HG03521 (cell line): ENCODE data around the gene RFTN1.
A peak's percentile ranks its signal among the peaks of the same experiment; 100 is the strongest.
"Not testable (repeated sequence)": the region's sequence is repeated elsewhere in the genome, so short reads cannot be mapped to it uniquely, and the experiment has no call there.

Experiments used
- ATAC-seq: cut with Tn5 transposase; IDR thresholded peaks from one replicate; pipeline ENCODE4 v1.9.1; 2021; ENCODE audit warnings: mild to moderate bottlenecking, moderate library complexity; ENCODE audit not compliant: unreplicated experiment

RFTN1 gene

GRCh38 chr3:16507578-16508242, 5.8 kb downstream of the RFTN1 start:
- no peak for ATAC-seq

GRCh38 chr3:16506884-16507577, 6.5 kb downstream of the RFTN1 start:
- ATAC-seq = no peak

GRCh38 chr3:16506451-16506850, 7.0 kb downstream of the RFTN1 start:
- ATAC-seq = no peak

GRCh38 chr3:16504692-16505091, 8.8 kb downstream of the RFTN1 start:
- no peak for ATAC-seq

- peak; percentile 86 for ATAC-seq
These were observed 9.3 kb downstream of the RFTN1 start for GRCh38 chr3:16504242-16504641.

- no peak for ATAC-seq
These were observed 10.2 kb downstream of the RFTN1 start for GRCh38 chr3:16503191-16503776.

GRCh38 chr3:16502347-16502908, 11.1 kb downstream of the RFTN1 start:
- no peak for ATAC-seq

- no peak for ATAC-seq
These were observed 12.1 kb downstream of the RFTN1 start for GRCh38 chr3:16501376-16501775.

GRCh38 chr3:16500911-16501310, 12.6 kb downstream of the RFTN1 start:
- no peak for ATAC-seq

- no peak for ATAC-seq
These were observed 13.4 kb downstream of the RFTN1 start for GRCh38 chr3:16500093-16500492.

GRCh38 chr3:16499351-16499750, 14.1 kb downstream of the RFTN1 start:
- no peak for ATAC-seq

- peak; percentile 38 for ATAC-seq
These were observed 15.2 kb downstream of the RFTN1 start for GRCh38 chr3:16498130-16498890.

GRCh38 chr3:16496408-16497222, 16.9 kb downstream of the RFTN1 start:
- peak; percentile 50 for ATAC-seq

- ATAC-seq = peak; percentile 25
These were observed 17.5 kb downstream of the RFTN1 start for GRCh38 chr3:16496008-16496407.

GRCh38 chr3:16494814-16495431, 18.6 kb downstream of the RFTN1 start:
- ATAC-seq = no peak

- no peak for ATAC-seq
These were observed 19.4 kb downstream of the RFTN1 start for GRCh38 chr3:16494094-16494493.

GRCh38 chr3:16490062-16490619, 23.4 kb downstream of the RFTN1 start:
- ATAC-seq = no peak

GRCh38 chr3:16489326-16490061, 24.0 kb downstream of the RFTN1 start:
- ATAC-seq = not testable (repeated sequence)

GRCh38 chr3:16488637-16489036, 24.9 kb downstream of the RFTN1 start:
- ATAC-seq = no peak
